ENCODE data around the gene PIK3AP1.

PIK3AP1 gene

GRCh38 chr10:96720422-96721206 is at the start of gene PIK3AP1:
Gene PIK3AP1, minus strand, starts transcription at chr10:96720514. Its CDS starts 120 bp downstream, at chr10:96720394.
- H3K4me3 ChIP-seq (ENCODE audit: low read depth, low read length) = peak within 1 kb of the TSS; percentile 87
- TF ChIP-seq CTCF (IDR thresholded peaks at IDR 0.05; ENCODE audit: borderline replicate concordance, insufficient read depth, low read depth, low read length) = no peak

- H3K4me3 ChIP-seq (ENCODE audit: low read depth, low read length) = no peak overlapping the region
- TF ChIP-seq CTCF (IDR thresholded peaks at IDR 0.05; ENCODE audit: borderline replicate concordance, insufficient read depth, low read depth, low read length) = no peak
Measured at GRCh38 chr10:96768136-96768535, 47.8 kb upstream of the PIK3AP1 start.

GRCh38 chr10:96767611-96768010 is 47.3 kb upstream of the PIK3AP1 start:
- H3K4me3 ChIP-seq (ENCODE audit: low read depth, low read length) = no peak overlapping the region
- no peak for TF ChIP-seq CTCF (IDR thresholded peaks at IDR 0.05; ENCODE audit: borderline replicate concordance, insufficient read depth, low read depth, low read length)

GRCh38 chr10:96765406-96766240 is 45.3 kb upstream of the PIK3AP1 start:
- no peak overlapping the region for H3K4me3 ChIP-seq (ENCODE audit: low read depth, low read length)
- peak; percentile 89 for TF ChIP-seq CTCF (IDR thresholded peaks at IDR 0.05; ENCODE audit: borderline replicate concordance, insufficient read depth, low read depth, low read length)

- no peak overlapping the region for H3K4me3 ChIP-seq (ENCODE audit: low read depth, low read length)
Measured at GRCh38 chr10:96764425-96765060, 44.2 kb upstream of the PIK3AP1 start.

GRCh38 chr10:96758423-96758822 is 38.1 kb upstream of the PIK3AP1 start:
- no peak for TF ChIP-seq CTCF (IDR thresholded peaks at IDR 0.05; ENCODE audit: borderline replicate concordance, insufficient read depth, low read depth, low read length)
- no peak overlapping the region for H3K4me3 ChIP-seq (ENCODE audit: low read depth, low read length)

More at GRCh38 chr10:96764425-96765060, 44.2 kb upstream of the PIK3AP1 start:
- TF ChIP-seq CTCF (IDR thresholded peaks at IDR 0.05; ENCODE audit: borderline replicate concordance, insufficient read depth, low read depth, low read length) = no peak

Measured in GM12875 (cell line).